Left renal cortex interstitium (tissue), 4 donors: ENCODE results near the gene WDR86. TPM values are rescaled to one million over a fixed set of nuclear protein-coding genes. Genes with fewer than 3 reads are reported as not detected.

Source experiments
- DNase-seq, 4 donors: peaks; one replicate each; pipeline ENCODE4 v3.0.0-alpha.2; 2013; ENCODE audit warnings: low read depth in 4 of 4, low spot score in 2 of 4, missing footprints in 1 of 4
- polyA plus RNA-seq, 4 donors: library from polyadenylated mRNA; unstranded; fragments of 120-200 nt; gene quantifications; one replicate each; pipeline ENCODE4 v1.2.1, GENCODE V29; 2013; ENCODE audit not compliant: insufficient read length in 4 of 4

The WDR86 gene, protein sequence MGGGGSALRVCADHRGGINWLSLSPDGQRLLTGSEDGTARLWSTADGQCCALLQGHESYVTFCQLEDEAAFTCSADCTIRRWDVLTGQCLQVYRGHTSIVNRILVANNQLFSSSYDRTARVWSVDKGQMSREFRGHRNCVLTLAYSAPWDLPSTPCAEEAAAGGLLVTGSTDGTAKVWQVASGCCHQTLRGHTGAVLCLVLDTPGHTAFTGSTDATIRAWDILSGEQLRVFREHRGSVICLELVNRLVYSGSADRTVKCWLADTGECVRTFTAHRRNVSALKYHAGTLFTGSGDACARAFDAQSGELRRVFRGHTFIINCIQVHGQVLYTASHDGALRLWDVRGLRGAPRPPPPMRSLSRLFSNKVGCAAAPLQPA
- 10 to 100 TPM; 21.3 to 57.5 (median 43.5) TPM for polyA plus RNA-seq

DNA sequence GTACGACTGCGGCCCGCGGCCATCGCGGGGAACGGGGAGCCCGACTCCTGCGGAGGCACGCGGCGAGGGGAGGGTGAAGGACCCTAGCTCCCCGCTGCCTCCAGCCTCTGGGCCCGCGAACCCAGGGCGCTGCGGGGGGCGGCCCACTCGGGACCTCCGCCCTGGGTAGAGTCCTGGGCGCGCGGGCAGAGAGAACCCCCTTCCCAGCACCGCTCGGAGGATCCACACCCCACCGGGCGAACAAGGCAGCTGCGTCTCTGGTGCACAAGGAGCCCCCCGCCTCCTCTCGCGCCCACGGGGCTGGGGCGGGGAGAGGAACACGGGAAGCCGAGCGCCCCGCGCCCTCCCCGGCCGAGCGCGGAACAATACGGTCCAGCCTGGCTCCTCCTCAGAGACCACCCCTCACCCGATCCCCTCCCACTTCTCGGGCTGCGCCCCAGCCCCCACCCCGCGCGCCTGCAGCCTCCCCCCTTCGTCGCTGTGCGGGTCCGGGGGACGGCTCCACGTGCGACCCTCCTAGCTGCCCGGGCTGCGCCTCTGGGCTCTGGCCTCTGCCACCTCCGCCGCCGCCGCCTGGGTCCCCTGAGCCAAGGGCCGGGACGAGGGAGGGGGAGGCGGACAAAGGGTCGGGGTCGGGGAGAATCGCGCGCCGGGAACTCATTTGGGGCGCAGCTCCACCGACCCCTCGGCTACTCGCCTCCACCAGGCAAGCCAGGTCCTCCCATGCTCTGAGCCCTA is at the start of gene WDR86:
WDR86 (minus strand) TSS at position 372 of the 738 bp plus-strand sequence. CDS start 449 bp downstream, outside the sequence.
- no peak for DNase-seq

DNA sequence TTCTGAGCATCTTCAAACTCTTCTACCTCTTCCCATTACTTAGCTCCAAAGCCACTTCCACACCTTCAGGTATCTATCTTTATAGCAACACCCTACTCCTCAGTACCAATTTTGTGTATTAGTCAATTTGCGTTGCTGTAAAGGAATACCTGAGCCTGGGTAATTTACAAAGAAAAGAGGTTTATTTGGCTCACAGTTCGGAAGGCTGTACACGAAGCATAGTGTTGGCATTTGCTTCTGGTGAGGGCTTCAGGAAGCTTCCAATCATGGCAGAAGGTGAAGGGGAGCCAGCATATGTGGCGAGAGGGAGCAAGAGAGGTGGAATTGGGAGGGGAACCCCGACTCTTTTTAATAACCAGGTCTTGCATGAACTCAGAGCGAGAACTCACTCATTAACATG is 47.7 kb upstream of the WDR86 start:
- DNase-seq, result no peak

DNA sequence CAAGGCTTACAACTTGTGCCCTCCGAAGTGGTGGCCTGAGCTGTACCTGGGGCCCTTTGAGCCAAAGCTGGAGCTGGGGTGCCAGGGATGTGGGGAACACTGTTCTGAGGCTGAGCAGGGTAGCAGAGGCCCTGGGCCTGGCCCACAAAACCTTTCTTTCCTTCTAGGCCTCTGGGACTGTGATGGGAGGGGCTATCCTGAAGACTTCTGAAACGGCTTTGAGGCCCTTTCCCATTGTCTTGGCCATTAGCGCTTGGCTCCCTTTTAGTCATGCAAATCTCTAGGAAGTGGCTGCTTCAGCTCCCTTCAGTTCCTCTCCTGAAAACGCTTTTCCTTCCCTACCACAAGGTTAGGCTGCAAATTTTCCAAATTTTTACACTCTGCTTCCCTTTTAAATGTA is 46.9 kb upstream of the WDR86 start:
- DNase-seq, result no peak

DNA sequence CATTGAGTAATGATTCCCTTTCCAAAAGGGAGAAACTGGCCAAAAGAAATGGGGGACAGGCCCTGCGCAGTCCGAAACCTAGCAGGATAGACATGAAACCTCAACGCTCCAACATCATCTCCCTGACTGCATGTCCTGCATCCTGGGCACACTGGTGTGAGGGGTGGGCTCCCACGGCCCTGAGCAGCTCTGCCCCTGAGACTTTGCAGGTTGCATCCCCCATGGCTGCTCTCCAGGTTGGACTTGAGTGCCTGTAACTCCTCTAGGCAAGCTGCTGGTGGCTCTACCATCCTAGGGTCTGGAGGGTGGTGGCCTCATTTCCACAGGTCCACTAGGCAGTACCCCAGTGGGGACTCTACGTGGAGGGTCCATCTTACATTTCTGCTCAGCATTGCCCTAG is 46.4 kb upstream of the WDR86 start:
- no peak for DNase-seq

DNA sequence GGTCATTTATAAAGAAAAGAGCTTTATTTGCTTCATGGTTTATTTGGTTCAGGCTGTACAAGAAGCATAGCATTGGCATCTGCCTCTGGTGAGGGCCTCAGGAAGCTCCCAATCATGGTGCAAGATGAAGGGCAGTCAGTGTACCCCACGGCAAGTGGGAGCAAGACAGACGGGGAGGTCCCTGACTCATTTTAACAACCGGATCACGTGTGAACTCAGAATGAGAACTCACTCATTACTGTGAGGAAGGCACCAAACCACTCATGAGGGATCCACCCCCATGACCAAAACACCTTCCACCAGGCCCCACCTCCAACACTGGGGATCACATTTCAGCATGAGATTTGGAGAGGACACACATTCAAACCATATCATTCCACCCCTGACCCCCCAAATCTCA is 45.9 kb upstream of the WDR86 start:
- no peak for DNase-seq

DNA sequence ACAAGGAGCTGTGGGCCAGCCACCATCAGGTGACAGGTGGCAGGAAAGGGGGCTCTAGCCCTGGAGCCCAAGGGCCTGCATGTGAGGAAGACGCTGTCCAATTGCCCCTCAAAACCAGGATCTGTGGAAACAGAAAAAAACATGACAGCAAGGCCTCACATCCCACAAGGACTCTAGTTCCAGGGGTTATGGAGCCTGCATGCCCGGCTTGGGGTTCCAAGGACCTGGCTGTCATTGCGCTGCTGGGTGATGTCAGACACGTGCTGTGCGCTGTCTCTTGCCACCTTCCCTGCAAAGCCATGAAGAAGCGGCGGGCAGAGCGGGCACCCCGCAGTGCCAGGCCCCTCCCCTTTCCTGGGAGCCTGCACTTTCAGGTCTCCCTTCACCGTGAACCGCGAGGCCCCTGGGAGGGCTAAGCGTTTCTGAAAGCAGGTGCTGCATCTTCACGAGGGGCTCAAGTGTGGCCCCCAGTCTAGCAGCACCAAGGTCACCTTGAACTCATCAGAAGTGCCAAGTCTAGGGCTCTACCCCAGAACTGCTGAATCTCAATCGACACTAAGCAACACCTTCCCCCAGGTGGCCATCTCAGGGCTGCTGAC is 45.2 kb upstream of the WDR86 start:
- DNase-seq, result no peak

DNA sequence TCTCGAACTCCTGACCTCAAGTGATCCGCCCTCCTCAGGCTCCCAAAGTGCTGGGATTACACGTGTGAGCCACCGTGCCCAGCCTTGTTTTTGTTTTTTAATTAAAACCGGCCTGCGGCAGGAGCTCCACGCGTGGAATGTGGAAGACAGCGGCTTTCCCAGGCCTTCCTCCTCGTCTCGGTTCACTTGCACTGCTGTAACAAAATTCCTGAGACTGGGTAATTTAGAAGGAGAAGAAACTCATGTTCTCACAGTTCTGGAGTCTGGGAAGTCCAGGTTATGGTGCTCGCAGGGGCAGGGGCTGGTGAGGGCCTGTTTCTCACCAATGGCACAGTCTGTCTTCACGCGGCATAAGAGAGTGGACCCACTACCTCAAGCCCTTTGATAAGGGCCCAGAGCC is 44.5 kb upstream of the WDR86 start:
- DNase-seq, result no peak

DNA sequence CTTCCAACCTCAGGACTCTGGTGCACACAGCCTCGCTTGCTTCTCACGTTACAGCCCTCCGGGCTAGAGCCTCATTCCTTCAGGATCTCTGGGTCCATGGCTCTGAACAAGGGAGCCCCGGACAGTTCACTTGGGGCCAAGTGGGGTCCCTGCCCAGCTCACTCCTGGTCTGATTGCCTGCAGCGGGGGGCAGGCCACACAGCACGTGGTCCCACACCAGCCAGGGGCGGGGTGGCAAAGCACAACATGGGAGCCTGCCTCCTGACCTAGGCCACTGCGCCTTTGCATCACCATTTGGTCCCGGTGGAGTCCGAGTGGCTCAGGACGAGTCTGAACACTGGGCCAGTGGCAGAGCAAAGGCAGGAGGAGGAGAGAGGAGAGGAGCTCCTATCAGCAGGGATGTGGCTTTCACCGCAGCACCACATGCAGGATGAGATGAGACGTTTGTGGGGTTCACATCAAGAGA is 43.5 kb upstream of the WDR86 start:
- no peak for DNase-seq

DNA sequence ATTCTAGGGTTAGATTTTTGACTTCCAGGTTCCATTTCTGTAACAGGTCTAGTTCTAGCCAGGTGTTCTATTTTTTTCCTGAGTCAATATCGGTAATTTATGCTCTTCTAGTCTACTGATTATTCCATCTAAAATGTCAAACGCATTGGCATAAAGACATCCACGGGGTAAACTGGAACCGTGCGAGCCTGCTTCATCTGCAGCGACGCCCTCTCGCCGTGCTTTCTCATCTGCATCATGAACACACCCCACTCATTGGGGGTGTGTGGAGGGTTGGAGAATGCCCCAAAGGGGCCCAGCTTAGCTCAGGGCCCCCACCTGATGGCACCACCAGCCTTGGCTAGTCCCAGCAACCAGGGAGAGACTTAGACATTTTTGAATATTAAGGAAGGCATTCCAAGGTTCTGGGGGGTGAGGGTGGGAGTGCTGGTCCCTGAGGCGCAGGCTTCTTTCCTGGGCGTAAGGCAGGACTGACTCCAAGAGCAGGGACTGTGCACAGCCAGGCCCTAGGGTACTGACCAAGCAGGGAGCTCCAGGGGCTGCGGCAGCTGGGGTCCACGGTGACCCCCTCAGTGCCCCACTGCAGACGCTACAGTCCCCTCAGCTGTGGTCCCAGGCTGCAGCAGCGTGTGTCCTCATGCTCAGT is 43.0 kb upstream of the WDR86 start:
- no peak for DNase-seq

DNA sequence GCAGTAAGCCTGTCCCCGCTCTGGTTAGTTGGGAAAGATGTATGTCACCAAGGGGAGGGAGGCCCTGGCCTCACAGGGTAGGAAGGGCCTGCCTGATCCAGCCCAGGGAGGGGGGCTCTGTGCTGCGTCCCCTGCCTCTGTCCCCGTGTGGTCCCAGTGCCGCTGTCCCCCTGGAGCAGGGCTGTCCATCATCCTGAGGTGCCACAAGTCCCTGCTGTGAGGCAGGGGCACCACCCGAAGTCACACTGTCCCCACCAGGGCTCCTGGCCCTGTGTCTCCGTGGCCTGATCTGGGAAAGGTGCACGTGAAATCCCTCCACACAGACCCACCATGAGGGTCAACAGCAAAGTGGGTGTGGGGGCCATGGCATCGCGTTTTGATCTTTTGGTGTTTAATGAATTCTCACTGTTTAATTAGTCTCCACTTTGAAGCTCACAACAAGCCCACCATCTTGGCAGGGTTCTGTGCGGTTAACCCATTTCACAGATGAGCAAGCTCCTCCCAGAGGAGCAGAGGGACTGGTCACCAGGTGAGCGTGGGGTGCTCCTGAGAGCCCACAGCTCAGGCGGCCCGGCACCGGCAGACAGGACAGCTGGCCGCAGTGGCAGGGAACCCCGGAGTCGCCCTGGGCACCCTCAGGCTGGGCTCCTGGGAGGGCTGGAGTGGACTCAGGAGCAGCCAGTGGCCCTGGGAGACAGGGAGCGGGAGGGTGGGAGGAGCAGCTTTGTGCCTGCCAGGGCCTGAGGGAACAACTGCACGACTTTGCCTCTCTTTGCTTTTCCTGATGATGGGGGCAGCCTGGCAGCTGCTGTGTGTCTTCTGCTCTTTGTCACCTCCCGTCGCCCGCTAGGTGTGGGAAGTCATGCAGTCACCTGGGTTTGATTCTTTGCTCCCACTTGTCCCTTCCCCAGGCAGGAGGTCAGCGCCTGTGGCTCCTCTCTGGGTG is 42.1 kb upstream of the WDR86 start:
- DNase-seq, result no peak

DNA sequence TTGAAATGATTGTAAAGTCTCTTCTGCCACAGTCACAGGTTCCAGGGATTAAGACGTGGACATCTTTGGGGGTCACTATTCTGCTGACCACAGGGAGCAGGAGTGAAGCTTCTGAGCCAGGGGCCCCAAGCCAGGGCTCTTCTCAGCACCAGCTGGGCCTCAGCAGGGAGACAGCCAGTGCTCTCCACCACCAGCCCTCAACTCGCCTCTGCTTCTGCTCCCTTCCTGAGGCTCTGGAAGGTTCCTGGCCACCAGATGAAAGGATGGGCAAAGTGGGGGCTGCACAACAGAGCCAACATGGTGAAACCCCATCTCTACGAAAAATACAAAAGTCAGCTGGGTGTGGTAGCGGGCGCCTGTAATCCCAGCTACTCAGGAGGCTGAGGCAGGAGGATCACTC is 41.3 kb upstream of the WDR86 start:
- DNase-seq, result no peak

DNA sequence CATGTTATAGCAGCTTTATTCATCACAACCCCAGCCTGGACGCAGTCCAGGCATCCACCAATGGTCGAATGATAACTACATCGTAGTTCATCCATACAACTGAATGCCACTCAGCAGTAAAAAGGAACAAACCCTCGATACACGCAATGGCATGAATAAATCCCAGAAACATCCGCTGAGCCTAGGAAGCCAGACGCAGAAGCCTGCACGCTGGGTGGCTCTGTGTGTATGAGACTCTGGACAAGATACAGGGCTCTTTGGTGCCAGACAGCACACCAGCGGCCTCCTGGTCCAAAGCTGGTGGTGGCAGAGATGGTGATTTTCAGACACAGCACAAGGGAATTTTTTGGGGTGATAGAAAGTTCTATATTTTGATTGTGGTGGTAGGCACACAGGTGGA is 40.2 kb upstream of the WDR86 start:
- no peak for DNase-seq

DNA sequence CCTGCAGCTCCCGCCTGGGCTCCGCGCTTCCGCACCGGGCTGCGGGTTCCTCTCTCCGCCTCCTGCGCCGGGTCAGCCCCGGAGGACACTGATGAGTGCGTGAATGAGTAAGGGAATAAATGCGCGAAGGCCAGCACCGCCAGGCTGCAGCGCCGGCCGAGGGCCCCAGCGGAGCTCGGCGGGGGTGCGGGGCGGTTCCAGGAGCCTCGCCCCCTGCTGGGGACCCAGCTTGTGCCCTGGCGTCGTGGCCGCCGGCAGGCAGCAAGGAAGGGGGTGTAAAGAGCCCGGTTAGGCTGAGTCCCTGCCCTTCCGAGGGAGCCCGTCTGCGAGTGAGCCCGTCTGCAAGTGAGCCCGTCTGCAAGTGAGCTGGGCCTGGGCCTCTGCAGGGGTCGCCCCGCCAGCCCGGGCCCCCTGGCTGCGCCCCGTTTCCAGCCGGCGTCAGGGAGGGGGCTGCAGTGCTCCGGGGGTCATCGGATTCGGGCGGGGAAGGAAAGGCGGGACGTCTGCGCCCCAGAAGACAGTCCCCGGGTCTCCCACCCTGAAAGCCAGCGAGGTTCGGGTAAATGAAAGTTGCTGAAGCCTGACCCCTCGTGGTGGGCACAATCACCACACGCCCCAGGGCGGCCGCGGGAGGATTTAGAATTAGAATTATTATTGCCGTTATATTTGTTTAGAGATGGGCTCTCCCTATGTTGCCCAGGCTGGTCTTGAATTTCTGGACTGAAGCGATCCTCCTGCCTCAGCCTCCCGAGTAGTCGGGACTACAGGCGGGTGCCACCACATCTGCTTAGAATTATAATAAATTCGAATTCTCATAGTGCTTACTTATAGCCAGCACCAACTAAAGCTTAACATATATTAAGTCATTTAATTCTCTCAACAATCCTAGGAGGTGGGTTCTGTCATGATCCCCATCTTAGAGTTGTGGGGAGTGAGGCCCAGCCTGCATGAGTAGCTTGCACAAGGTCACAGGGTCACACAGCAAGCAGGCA is 38.7 kb upstream of the WDR86 start:
- DNase-seq, result no peak

DNA sequence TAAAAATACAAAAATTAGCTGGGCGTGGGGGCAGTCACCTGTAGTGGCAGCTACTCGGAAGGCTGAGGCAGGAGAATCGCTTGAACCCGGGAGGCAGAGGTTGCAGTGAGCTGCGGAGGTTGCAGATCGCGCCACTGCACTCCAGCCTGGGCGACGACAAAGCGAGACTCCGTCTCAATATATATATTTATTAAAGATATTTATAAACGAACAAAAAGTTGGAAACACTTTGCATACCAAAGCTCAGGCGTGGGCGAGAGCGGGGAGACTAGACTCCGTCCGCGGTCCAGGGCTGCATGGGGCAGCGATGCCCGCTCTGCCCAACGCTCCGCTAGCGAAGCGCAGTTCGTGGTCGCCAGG is 38.0 kb upstream of the WDR86 start:
- no peak for DNase-seq

DNA sequence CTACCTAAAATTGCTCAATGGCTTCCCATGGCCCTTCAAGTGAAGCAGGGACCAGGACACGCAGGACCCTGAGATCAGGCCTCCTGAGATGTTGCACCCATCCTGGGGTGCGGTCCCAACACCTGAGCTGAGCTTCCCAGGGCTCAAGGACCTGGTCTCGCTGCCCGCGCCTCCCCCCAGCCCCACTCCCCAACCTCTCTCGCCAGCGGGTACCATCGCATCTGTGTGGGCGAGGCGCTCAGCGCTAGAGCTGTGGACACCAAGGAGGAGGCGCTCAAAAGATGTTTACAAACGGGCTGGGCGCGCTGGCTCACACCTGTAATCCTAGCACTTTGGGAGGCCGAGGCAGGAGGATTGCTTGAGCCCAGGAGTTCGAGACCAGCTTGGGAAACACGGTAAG is 37.5 kb upstream of the WDR86 start:
- DNase-seq, result no peak

DNA sequence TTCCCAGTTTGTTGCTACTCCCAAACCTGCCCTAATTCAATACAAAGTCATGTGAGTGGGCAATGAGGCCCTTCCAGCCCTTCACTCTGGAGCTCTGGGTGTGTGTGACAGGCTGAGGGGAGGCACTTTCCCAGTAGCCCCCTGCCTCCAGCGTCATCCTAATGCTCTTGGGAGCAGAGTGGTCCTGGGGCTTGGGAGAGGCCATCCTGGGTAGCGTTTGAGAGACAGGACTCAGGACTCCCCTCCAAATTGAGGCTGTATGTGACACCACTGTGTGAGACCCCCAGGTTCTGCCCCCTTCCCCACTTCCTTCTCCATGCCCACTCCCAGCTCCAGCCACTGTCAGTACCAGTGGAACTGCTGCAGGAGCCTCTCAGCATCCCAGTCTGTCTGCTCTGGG is 36.6 kb upstream of the WDR86 start:
- no peak for DNase-seq

DNA sequence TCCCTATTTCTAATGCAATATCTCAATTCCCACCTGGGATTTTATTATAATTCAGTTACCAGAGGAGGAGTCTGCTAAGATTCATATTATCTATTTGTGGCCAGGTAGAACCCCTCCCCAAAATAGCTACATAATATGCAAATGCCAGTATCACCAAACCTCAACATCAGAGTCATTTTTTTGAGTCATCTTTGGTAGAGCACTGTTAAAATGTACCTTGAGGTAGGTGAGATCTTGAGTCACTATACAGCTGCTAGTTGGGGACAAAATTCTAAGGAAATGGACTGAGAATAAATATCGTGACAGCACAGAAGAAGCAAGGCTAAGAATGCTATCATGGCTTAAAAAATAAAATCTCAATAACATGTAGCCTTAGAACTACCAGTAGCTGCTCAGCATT is 34.8 kb upstream of the WDR86 start:
- DNase-seq, result no peak

DNA sequence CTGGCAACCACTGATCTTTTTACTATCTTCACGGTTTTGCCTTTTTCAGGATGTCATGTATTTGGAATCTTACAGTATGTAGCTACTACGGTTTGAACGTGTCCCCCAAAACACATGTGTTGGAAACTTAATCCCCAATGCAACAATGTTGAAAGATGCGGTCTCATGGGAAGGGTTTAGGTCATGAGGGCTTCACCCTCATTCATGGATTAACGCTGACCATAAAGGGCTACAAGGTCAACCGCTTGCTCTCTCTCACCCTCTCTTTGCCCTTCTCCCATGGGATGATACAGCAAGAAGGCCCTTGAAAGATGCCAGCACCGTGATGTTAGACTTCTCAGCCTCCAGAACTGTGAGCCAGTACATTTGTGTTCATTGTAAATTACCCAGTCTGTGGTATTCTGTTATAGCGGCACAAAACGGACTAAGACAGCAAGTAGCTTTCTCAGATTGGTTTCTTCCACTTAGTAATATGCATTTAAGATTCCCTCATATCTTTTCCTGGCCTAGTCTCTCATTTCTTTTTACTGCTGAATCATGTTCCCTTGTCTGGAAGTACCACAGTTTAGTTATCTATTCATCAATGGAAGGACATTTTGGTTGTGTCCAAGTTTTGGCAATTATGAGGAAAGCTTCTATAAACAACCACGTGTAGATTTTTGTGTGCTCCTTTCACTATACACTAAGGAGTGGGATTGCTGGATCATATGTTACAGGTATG is 33.1 kb upstream of the WDR86 start:
- no peak for DNase-seq
